K562 (cell line): ENCODE data around the gene DNAJB13. TPM values are rescaled to one million over a fixed set of nuclear protein-coding genes. Genes with fewer than 3 reads are reported as not detected.

Experiments used
- ATAC-seq: fragments of 200-7000 bp; cut with Tn5 transposase; 3 replicates; pipeline ENCODE4 v1.9.1; 2020; ENCODE audit warnings: moderate library complexity
- BruUV-seq: library from RNA; stranded (reverse); fragments of 400-500 nt; replicated peaks from 2 replicates; lab custom pipeline; 2021; lab: Mats Ljungman, UMichigan
- CTCF ChIA-PET: fragments of 300-600 bp; formaldehyde crosslinking; extraction: SDS; loops from one replicate; lab custom pipeline; 2021; ENCODE audit warnings: low intra/inter-chr PET ratio; lab: Yijun Ruan, JAX
- POLR2A ChIA-PET: fragments of 300-600, 350-650 bp; sonication (Branson Sonifier 250); formaldehyde crosslinking; extraction: SDS; loops from one replicate; lab custom pipeline; 2021; ENCODE audit warnings: antibody characterized with exemption, inconsistent platforms; lab: Yijun Ruan, JAX
- DNase-seq, 4 experiments: peaks; one replicate each; pipeline versions ENCODE4 v3.0.0 to v3.0.0-alpha.2; 2011 to 2018; ENCODE audit warnings: low spot score in 3 of 4, mixed read lengths in 3 of 4; ENCODE audit errors: extremely low read depth in 1 of 4
- FAIRE-seq: peaks from 2 replicates; lab custom pipeline; 2011; peaks lifted over from hg19 to GRCh38; lab: Jason Lieb, UNC
- H2AFZ ChIP-seq: 2 replicates; pipeline ENCODE4 v1.6.0; 2011; ENCODE audit warnings: low read depth, low read length, control low read depth, inconsistent platforms
- H3K27ac ChIP-seq: fragments of 200-600 bp; 3 replicates; pipeline ENCODE4 v1.8.0; 2011; ENCODE audit warnings: low read depth, mild to moderate bottlenecking, control low read depth, inconsistent platforms, low read length, moderate library complexity, mixed read lengths; ENCODE audit errors: extremely low read depth
- H3K27me3 ChIP-seq, 2 experiments: fragments of 300-600 bp in 1 of 2; 2 replicates in 1 of 2; 3 replicates in 1 of 2; pipeline versions ENCODE4 v1.6.0 to v1.8.0; 2011; ENCODE audit warnings: inconsistent platforms in 2 of 2, low read length in 2 of 2, mild to moderate bottlenecking in 1 of 2, mixed read lengths in 1 of 2, moderate library complexity in 1 of 2; ENCODE audit not compliant: control insufficient read depth in 2 of 2, insufficient read depth in 2 of 2
- H3K36me3 ChIP-seq: fragments of 300-600 bp; 3 replicates; pipeline ENCODE4 v1.8.0; 2011; ENCODE audit warnings: mild to moderate bottlenecking, low read length, inconsistent platforms; ENCODE audit not compliant: control insufficient read depth, insufficient read depth
- H3K4me1 ChIP-seq, 2 experiments: fragments of 200-600 bp in 1 of 2; replicated peaks in 1 of 2; 2 replicates in 1 of 2; 3 replicates in 1 of 2; pipeline versions ENCODE4 v1.5.1 to v1.8.0; 2011; ENCODE audit warnings: inconsistent platforms in 2 of 2, low read length in 2 of 2, mild to moderate bottlenecking in 1 of 2, mixed read lengths in 1 of 2, moderate library complexity in 1 of 2; ENCODE audit not compliant: control insufficient read depth in 2 of 2, insufficient read depth in 2 of 2
- H3K4me2 ChIP-seq: 2 replicates; pipeline ENCODE4 v1.6.1; 2011; ENCODE audit warnings: low read length, control low read depth, inconsistent platforms, mixed read lengths; ENCODE audit not compliant: insufficient read depth
- H3K4me3 ChIP-seq: fragments of 200-600 bp; sonication (generic), shearing (Covaris generic); 2 replicates; pipeline ENCODE4 v1.5.1; 2016; ENCODE audit warnings: control low read depth, inconsistent platforms
- H3K79me2 ChIP-seq: fragments of 200-600 bp; 3 replicates; pipeline ENCODE4 v1.8.0; 2011; ENCODE audit warnings: low read length, inconsistent platforms; ENCODE audit not compliant: control insufficient read depth, insufficient read depth
- H3K9ac ChIP-seq, 2 experiments: 2 replicates each; pipeline versions ENCODE4 v1.6.0 to v1.6.1; 2011; ENCODE audit warnings: low read depth in 2 of 2, low read length in 2 of 2, control low read depth in 1 of 2, inconsistent platforms in 1 of 2, mild to moderate bottlenecking in 1 of 2, mixed read lengths in 1 of 2; ENCODE audit not compliant: insufficient read depth in 1 of 2
- H3K9me1 ChIP-seq: one replicate; pipeline ENCODE4 v1.6.0; 2011; ENCODE audit warnings: inconsistent platforms, mild to moderate bottlenecking, low read length, moderate library complexity; ENCODE audit not compliant: control insufficient read depth, insufficient read depth
- H3K9me3 ChIP-seq: replicated peaks from 2 replicates; pipeline ENCODE4 v1.5.1; 2011; ENCODE audit warnings: low read depth, low read length, inconsistent platforms; ENCODE audit not compliant: control insufficient read depth, insufficient read depth
- H4K20me1 ChIP-seq: replicated peaks from 2 replicates; pipeline ENCODE4 v1.6.1; 2011; ENCODE audit warnings: low read length, inconsistent platforms, mixed read lengths; ENCODE audit not compliant: control insufficient read depth, insufficient read depth
- CTCF ChIP-seq, 3 experiments: IDR thresholded peaks in 2 of 3; conservative IDR thresholded peaks in 1 of 3; 2 replicates each; pipeline ENCODE4 v1.5.1; 2011 to 2012; ENCODE audit warnings: low read length in 3 of 3, mild to moderate bottlenecking in 3 of 3, control low read depth in 2 of 3, improper control_type of control experiment in 1 of 3, inconsistent platforms in 1 of 3, low read depth in 1 of 3, mixed read lengths in 1 of 3, moderate library complexity in 1 of 3; ENCODE audit not compliant: insufficient read depth in 2 of 3
- GABPA ChIP-seq: fragments of 200-800 bp; sonication (Bioruptor generic); conservative IDR thresholded peaks from 2 replicates; pipeline ENCODE4 v1.6.1; 2016; ENCODE audit warnings: low read depth, missing genetic modification characterization, missing compliant biosample characterization
- MTA3 ChIP-seq: fragments of 450-650 bp; formaldehyde crosslinking; IDR thresholded peaks from 2 replicates; pipeline ENCODE4 v1.6.1; 2017; ENCODE audit warnings: mild to moderate bottlenecking, borderline replicate concordance
- PBX2 ChIP-seq, 2 experiments: IDR thresholded peaks in 1 of 2; conservative IDR thresholded peaks in 1 of 2; 2 replicates each; pipeline ENCODE4 v1.6.1; 2016; ENCODE audit warnings: low read depth in 2 of 2, mild to moderate bottlenecking in 1 of 2, missing compliant biosample characterization in 1 of 2, missing genetic modification characterization in 1 of 2, moderate library complexity in 1 of 2
- TCF7L2 ChIP-seq: fragments of 150-350 bp; IDR thresholded peaks from 2 replicates; pipeline ENCODE4 v1.6.1; 2016; ENCODE audit warnings: low read depth, mild to moderate bottlenecking, low read length, moderate library complexity
- ZNF280B ChIP-seq: fragments of 250-450 bp; sonication (Bioruptor Pico); IDR thresholded peaks from 2 replicates; pipeline ENCODE4 v1.5.1; 2021; ENCODE audit warnings: mild to moderate bottlenecking
- WGBS: fragments of 100-300 bp; shearing (Covaris generic); methylation state at CpG from one replicate; pipeline ENCODE4 v1.1.6; 2016; ENCODE audit warnings: low coverage, mixed read lengths; ENCODE audit not compliant: insufficient coverage; ENCODE audit errors: missing lambda C conversion rate; 5-methylcytosine and 5-hydroxymethylcytosine counted together
- in situ Hi-C: fragments of 300-500 bp; cut with MboI; formaldehyde crosslinking; loops from 4 replicates; pipeline ENCODE4 v1.15.0; 2018; ENCODE audit warnings: inconsistent platforms, mixed read lengths
- intact Hi-C: fragments of 100-400 bp; cut with micrococcal nuclease; formaldehyde crosslinking; loops from 2 replicates; pipeline ENCODE4 v1.14.2; 2022
- polyA plus RNA-seq, 8 experiments: library from polyadenylated mRNA; depleted of rRNA in 4 of 8; stranded (reverse) in 5 of 8; unstranded in 3 of 8; fragments of >200 nt; fragmentation: Nextera tagmentation in 2 of 8; fragmentation: Illumina TruSeq in 1 of 8; extraction: Ambion mirVana in 2 of 8; extraction: Trizol in 1 of 8; gene quantifications; 2 replicates each; pipeline versions ENCODE4 v1.2.1 to v1.2.3, GENCODE V29; 2011 to 2014; ENCODE audit warnings: inconsistent platforms in 1 of 8, missing spikeins in 1 of 8
- total RNA-seq, 7 experiments: library from RNA; depleted of rRNA in 6 of 7; stranded (reverse); fragments of >200 nt in 6 of 7; fragmentation: Illumina TruSeq in 2 of 7; extraction: Trizol in 2 of 7; gene quantifications; 2 replicates each; pipeline versions ENCODE4 v1.2.1 to v1.2.3, GENCODE V29; 2011 to 2021; ENCODE audit warnings: low replicate concordance in 1 of 7

Gene DNAJB13
- total and polyA plus RNA-seq, 9 of the 15 experiments (the other 6 are each of a cell fraction or from before 2014, with no cell fraction given), result 0.14 TPM; not detected in 8

- CTCF ChIA-PET, result no interaction called here
- no peak for TF ChIP-seq PBX2 (CRISPR knock-in tag; IDR thresholded peaks at IDR 0.05; ENCODE audit: low read depth)
- TF ChIP-seq PBX2 (tag; conservative IDR thresholded peaks at IDR 0.05; ENCODE audit: low read depth), result peak; percentile 51
- TF ChIP-seq MTA3, result no peak
- no peak for TF ChIP-seq CTCF (IDR thresholded peaks at IDR 0.05 in 2 of 3, conservative IDR thresholded peaks at IDR 0.05 in 1 of 3; ENCODE audit: insufficient read depth in 2 of 3, low read depth in 1 of 3, low read length in 3 of 3)
- no peak for TF ChIP-seq TCF7L2
- no peak for TF ChIP-seq GABPA (tag)
- TF ChIP-seq ZNF280B (CRISPR knock-in tag), result no peak
Observed at GRCh38 chr11:74004759-74005615, 54.2 kb downstream of the DNAJB13 start.

More at GRCh38 chr11:74004759-74005615, 54.2 kb downstream of the DNAJB13 start:
- Histone ChIP-seq H3K9me1 (no peaks in the 10 kb centered on the region), H3K4me1 (peaks cover 32 to 45% of the 10 kb centered on the region in 2 experiments), H4K20me1 (no peaks in the 10 kb centered on the region), H2AFZ (peak overlapping the region; percentile 44; the same call in 1 of the 2 replicates), H3K36me3 (no peaks in the 10 kb centered on the region), H3K9ac (peak overlapping the region in 1 of 2 experiments; percentile 67; a peak in 2 of 4 replicates), H3K79me2 (no peaks in the 10 kb centered on the region), H3K27ac (no peak overlapping the region), H3K4me3 (no peak overlapping the region), H3K9me3 (no peaks in the 10 kb centered on the region), H3K4me2 (no peak overlapping the region), H3K27me3 (no peaks in the 10 kb centered on the region)
- DNase-seq (peak; percentile 45 to 57 (median 52)), ATAC-seq (peak; percentile 40), FAIRE-seq (peak; percentile 60)
- WGBS, result 49% methylated on average over 9 of the region's 11 CpGs
- in situ Hi-C loops, result no loop called here
- intact Hi-C loops, result no loop called here
- BruUV-seq, result no TSS peak
- POLR2A ChIA-PET, result interaction anchor here (0.8 to 1.4 kb wide), 2 partner anchors 21 to 206 kb away, joined by 4 to 7 read pairs; partner anchors contain the start of gene UCP2
